H1 (cell line): ENCODE results near the gene CH25H. TPM values are rescaled to one million over a fixed set of nuclear protein-coding genes. Genes with fewer than 3 reads are reported as not detected.
"Not testable (repeated sequence)": the region's sequence is repeated elsewhere in the genome, so short reads cannot be mapped to it uniquely, and the experiment has no call there.

Experiments
- CTCF ChIA-PET: fragments of 300-600 bp; sonication (Branson Sonifier 250); formaldehyde crosslinking; loops from one replicate; lab custom pipeline; 2021; ENCODE audit not compliant: partially characterized antibody; lab: Charles Lee
- POLR2A ChIA-PET: fragments of 300-600 bp; sonication (Branson Sonifier 250); formaldehyde crosslinking; loops from one replicate; lab custom pipeline; 2021; ENCODE audit warnings: inconsistent platforms; ENCODE audit not compliant: partially characterized antibody; lab: Charles Lee
- DNase-seq, 2 experiments: peaks; one replicate each; pipeline versions ENCODE4 v3.0.0 to v3.0.0-alpha.2; 2010 to 2022; ENCODE audit warnings: low spot score in 2 of 2, low read depth in 1 of 2, mixed read lengths in 1 of 2
- FAIRE-seq: peaks from 2 replicates; lab custom pipeline; 2011; peaks lifted over from hg19 to GRCh38; lab: Jason Lieb, UNC
- H2AFZ ChIP-seq: 2 replicates; pipeline ENCODE4 v1.8.1; 2012; ENCODE audit warnings: low read length, inconsistent platforms
- H2AK5ac ChIP-seq: 2 replicates; pipeline ENCODE4 v1.6.1; 2013; ENCODE audit warnings: low read depth, low read length
- H2BK120ac ChIP-seq: replicated peaks from 2 replicates; pipeline ENCODE3; 2013; ENCODE audit warnings: low read depth, low read length, inconsistent platforms
- H2BK12ac ChIP-seq: 2 replicates; pipeline ENCODE4 v1.6.1; 2013; ENCODE audit warnings: low read depth, low read length
- H2BK15ac ChIP-seq: 2 replicates; pipeline ENCODE4 v1.6.1; 2013; ENCODE audit warnings: low read length
- H2BK20ac ChIP-seq: 2 replicates; pipeline ENCODE4 v1.6.1; 2013; ENCODE audit warnings: low read length
- H2BK5ac ChIP-seq: 2 replicates; pipeline ENCODE4 v1.6.1; 2013; ENCODE audit warnings: low read depth, low read length
- H3K14ac ChIP-seq: 2 replicates; pipeline ENCODE4 v1.6.1; 2013; ENCODE audit warnings: inconsistent platforms; ENCODE audit not compliant: insufficient read length
- H3K18ac ChIP-seq: 2 replicates; pipeline ENCODE4 v1.6.1; 2013; ENCODE audit warnings: low read length; ENCODE audit errors: extremely low read depth
- H3K23ac ChIP-seq: 2 replicates; pipeline ENCODE4 v1.6.1; 2013; ENCODE audit warnings: inconsistent platforms; ENCODE audit not compliant: insufficient read length
- H3K23me2 ChIP-seq: 2 replicates; pipeline ENCODE4 v1.6.1; 2013; ENCODE audit warnings: low read depth, low read length
- H3K27ac ChIP-seq: 2 replicates; pipeline ENCODE4 v1.6.1; 2011; ENCODE audit warnings: low read depth, low read length, inconsistent platforms
- H3K27me3 ChIP-seq, 4 experiments: replicated peaks in 1 of 4; 1 replicate in 1 of 4; 2 replicates in 3 of 4; pipeline versions ENCODE4 v1.6.1 to v1.8.1; 2011 to 2013; ENCODE audit warnings: low read length in 3 of 4, mild to moderate bottlenecking in 3 of 4, inconsistent platforms in 2 of 4, mixed read lengths in 2 of 4, moderate library complexity in 1 of 4; ENCODE audit not compliant: control insufficient read depth in 3 of 4, insufficient read depth in 3 of 4; ENCODE audit errors: extremely low read depth in 1 of 4
- H3K36me3 ChIP-seq, 4 experiments: 2 replicates each; pipeline versions ENCODE4 v1.6.1 to v1.8.1; 2011 to 2013; ENCODE audit warnings: mild to moderate bottlenecking in 4 of 4, low read length in 3 of 4, moderate library complexity in 2 of 4, control low read depth in 1 of 4, inconsistent platforms in 1 of 4; ENCODE audit not compliant: insufficient read depth in 4 of 4, control insufficient read depth in 2 of 4
- H3K4ac ChIP-seq: replicated peaks from 2 replicates; pipeline ENCODE3; 2013; ENCODE audit warnings: low read length, low read depth, mixed read lengths, inconsistent platforms; ENCODE audit not compliant: insufficient read length
- H3K4me1 ChIP-seq, 4 experiments: replicated peaks in 1 of 4; 1 replicate in 1 of 4; 2 replicates in 3 of 4; pipeline versions ENCODE4 v1.6.1 to v1.8.1; 2011 to 2013; ENCODE audit warnings: low read length in 3 of 4, inconsistent platforms in 2 of 4, mixed read lengths in 1 of 4; ENCODE audit not compliant: insufficient read depth in 4 of 4, control insufficient read depth in 3 of 4
- H3K4me2 ChIP-seq, 2 experiments: 2 replicates each; pipeline versions ENCODE4 v1.6.1 to v1.8.1; 2011 to 2013; ENCODE audit warnings: low read depth in 2 of 2, low read length in 2 of 2, control low read depth in 1 of 2, inconsistent platforms in 1 of 2, mild to moderate bottlenecking in 1 of 2; ENCODE audit not compliant: insufficient read depth in 1 of 2
- H3K4me3 ChIP-seq, 4 experiments: fragments of 200-600, 300-600 bp in 1 of 4; sonication (generic), shearing (Covaris generic), sonication (Bioruptor Twin) in 1 of 4; 2 replicates each; pipeline versions ENCODE4 v1.5.1 to v1.8.1; 2011 to 2016; ENCODE audit warnings: low read length in 4 of 4, low read depth in 3 of 4, control low read depth in 2 of 4, inconsistent platforms in 2 of 4, mild to moderate bottlenecking in 2 of 4, mixed read lengths in 1 of 4, moderate library complexity in 1 of 4; ENCODE audit not compliant: insufficient read depth in 2 of 4; ENCODE audit errors: extremely low read depth in 1 of 4
- H3K56ac ChIP-seq: replicated peaks from 2 replicates; pipeline ENCODE3; 2013; ENCODE audit warnings: low read depth, mild to moderate bottlenecking, mixed read lengths, low read length, inconsistent platforms; ENCODE audit not compliant: insufficient read length
- H3K79me1 ChIP-seq: 2 replicates; pipeline ENCODE4 v1.6.1; 2013; ENCODE audit warnings: low read depth, low read length, control low read depth
- H3K79me2 ChIP-seq, 2 experiments: 2 replicates each; pipeline versions ENCODE4 v1.6.1 to v1.8.1; 2012 to 2013; ENCODE audit warnings: low read length in 2 of 2, mild to moderate bottlenecking in 2 of 2, inconsistent platforms in 1 of 2; ENCODE audit not compliant: insufficient read depth in 2 of 2, control insufficient read depth in 1 of 2
- H3K9ac ChIP-seq, 4 experiments: replicated peaks in 1 of 4; 1 replicate in 1 of 4; 2 replicates in 3 of 4; pipeline versions ENCODE4 v1.6.1 to v1.8.1; 2011 to 2013; ENCODE audit warnings: low read depth in 3 of 4, low read length in 3 of 4, control low read depth in 2 of 4, mild to moderate bottlenecking in 2 of 4, moderate library complexity in 2 of 4, inconsistent platforms in 1 of 4; ENCODE audit errors: extremely low read depth in 1 of 4
- H3K9me3 ChIP-seq, 2 experiments: 2 replicates each; pipeline versions ENCODE4 v1.6.1 to v1.8.1; 2012 to 2013; ENCODE audit warnings: mild to moderate bottlenecking in 2 of 2, moderate library complexity in 2 of 2, control low read depth in 1 of 2, inconsistent platforms in 1 of 2, low read depth in 1 of 2, low read length in 1 of 2, mixed read lengths in 1 of 2; ENCODE audit not compliant: insufficient read depth in 2 of 2
- H4K20me1 ChIP-seq, 2 experiments: replicated peaks in 1 of 2; 2 replicates each; pipeline versions ENCODE3 to v1.8.1; 2011 to 2013; ENCODE audit warnings: inconsistent platforms in 2 of 2, low read length in 2 of 2, mild to moderate bottlenecking in 1 of 2; ENCODE audit not compliant: insufficient read depth in 2 of 2, control insufficient read depth in 1 of 2
- H4K5ac ChIP-seq: 2 replicates; pipeline ENCODE4 v1.6.1; 2013; ENCODE audit warnings: low read length, low read depth, mixed read lengths, inconsistent platforms; ENCODE audit not compliant: insufficient read length
- H4K8ac ChIP-seq: 2 replicates; pipeline ENCODE4 v1.8.0; 2013; ENCODE audit warnings: mild to moderate bottlenecking, moderate library complexity, low read length, inconsistent platforms; ENCODE audit not compliant: insufficient read depth; ENCODE audit errors: extremely low read depth
- H4K91ac ChIP-seq: replicated peaks from 2 replicates; pipeline ENCODE3; 2013; ENCODE audit warnings: low read length, mixed read lengths, inconsistent platforms; ENCODE audit not compliant: insufficient read length
- CBX5 ChIP-seq: fragments of 300-800, 300-1000 bp; sonication (generic); IDR thresholded peaks from 2 replicates; pipeline ENCODE4 v1.7.1; 2016; ENCODE audit warnings: antibody characterized with exemption, low read length, low read depth
- JUND ChIP-seq: IDR thresholded peaks from 2 replicates; pipeline ENCODE4 v1.6.1; 2011; ENCODE audit warnings: mild to moderate bottlenecking, improper control_type of control experiment, low read length
- RNF2 ChIP-seq: fragments of 200-900, 300-1000 bp; sonication (generic); IDR thresholded peaks from 2 replicates; pipeline ENCODE4 v1.7.1; 2016; ENCODE audit warnings: borderline replicate concordance, low read depth, mild to moderate bottlenecking, antibody characterized with exemption, low read length; ENCODE audit not compliant: poor library complexity, severe bottlenecking; ENCODE audit errors: missing control alignments
- YY1 ChIP-seq: IDR thresholded peaks from 2 replicates; pipeline ENCODE4 v1.6.1; 2011; ENCODE audit warnings: low read depth, mild to moderate bottlenecking, low read length
- WGBS, 2 experiments: shearing (Covaris generic) in 1 of 2; methylation state at CpG; one replicate each; pipeline versions ENCODE4 v1.1.6 to v1.1.7; 2013 to 2015; ENCODE audit warnings: low lambda C conversion rate in 2 of 2, mixed read lengths in 2 of 2, inconsistent platforms in 1 of 2, low coverage in 1 of 2, missing lambda C conversion rate in 1 of 2; ENCODE audit not compliant: insufficient replicate concordance in 2 of 2, insufficient coverage in 1 of 2, insufficient read length in 1 of 2; ENCODE audit errors: extremely low coverage in 1 of 2, missing lambda C conversion rate in 1 of 2; 5-methylcytosine and 5-hydroxymethylcytosine counted together
- polyA plus RNA-seq, 7 experiments: library from polyadenylated mRNA; depleted of rRNA in 3 of 7; stranded (reverse) in 5 of 7; unstranded in 2 of 7; fragments of >200 nt in 5 of 7; fragments of 200-250 nt in 2 of 7; gene quantifications; 1 replicate in 5 of 7; 2 replicates in 1 of 7; 4 replicates in 1 of 7; pipeline versions ENCODE4 v1.2.1 to v1.2.3, GENCODE V29; 2011 to 2013; ENCODE audit warnings: missing spikeins in 2 of 7, mixed read lengths in 2 of 7
- total RNA-seq: library from RNA; stranded (reverse); fragmentation: NEBNext Ultra II Directional; extraction: Animal tissue kit (Norgen Biotek cat#: 25700); gene quantifications from 2 replicates; pipeline ENCODE4 v1.2.1, GENCODE V29; 2021
- TF ChIP-seq, protein P1 (sequence below), 3 experiments: IDR thresholded peaks; 1 replicate in 2 of 3; 2 replicates in 1 of 3; pipeline versions ENCODE4 v1.5.1 to v1.6.1; 2011; ENCODE audit warnings: low read length in 3 of 3, mild to moderate bottlenecking in 3 of 3, inconsistent platforms in 2 of 3, low read depth in 1 of 3, moderate library complexity in 1 of 3; ENCODE audit not compliant: insufficient read depth in 1 of 3; ENCODE audit errors: control extremely low read depth in 1 of 3
- TF ChIP-seq, protein P2 (sequence below): IDR thresholded peaks from 2 replicates; pipeline ENCODE4 v1.6.1; 2011; ENCODE audit warnings: low read depth, mild to moderate bottlenecking, low read length; ENCODE audit not compliant: insufficient read depth

The CH25H gene
- total and polyA plus RNA-seq, 2 of the 8 experiments (the other 6 are each of a cell fraction or from before 2014, with no cell fraction given) = 0.56 to 1.3 TPM

DNA sequence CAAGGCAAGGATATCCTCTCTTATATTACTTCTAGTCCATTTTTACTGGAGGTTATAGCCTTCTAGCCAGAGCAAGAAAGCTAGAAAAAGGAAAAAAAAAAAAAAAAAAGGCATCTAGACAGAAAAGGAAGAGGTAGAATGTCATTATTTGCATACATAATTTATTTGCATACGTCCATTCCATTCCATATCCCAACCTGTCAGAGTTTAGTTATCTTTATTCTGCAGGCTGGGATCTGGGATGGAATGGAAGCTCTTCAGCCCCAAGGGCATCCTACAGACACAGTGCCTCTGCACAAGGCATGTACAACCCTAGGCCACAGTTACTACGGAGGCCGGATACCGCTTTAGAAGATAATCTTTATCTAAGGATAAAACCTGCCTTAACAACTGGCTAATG, 9.6 kb downstream of the CH25H start (continued):
- TF ChIP-seq, protein P1, sequence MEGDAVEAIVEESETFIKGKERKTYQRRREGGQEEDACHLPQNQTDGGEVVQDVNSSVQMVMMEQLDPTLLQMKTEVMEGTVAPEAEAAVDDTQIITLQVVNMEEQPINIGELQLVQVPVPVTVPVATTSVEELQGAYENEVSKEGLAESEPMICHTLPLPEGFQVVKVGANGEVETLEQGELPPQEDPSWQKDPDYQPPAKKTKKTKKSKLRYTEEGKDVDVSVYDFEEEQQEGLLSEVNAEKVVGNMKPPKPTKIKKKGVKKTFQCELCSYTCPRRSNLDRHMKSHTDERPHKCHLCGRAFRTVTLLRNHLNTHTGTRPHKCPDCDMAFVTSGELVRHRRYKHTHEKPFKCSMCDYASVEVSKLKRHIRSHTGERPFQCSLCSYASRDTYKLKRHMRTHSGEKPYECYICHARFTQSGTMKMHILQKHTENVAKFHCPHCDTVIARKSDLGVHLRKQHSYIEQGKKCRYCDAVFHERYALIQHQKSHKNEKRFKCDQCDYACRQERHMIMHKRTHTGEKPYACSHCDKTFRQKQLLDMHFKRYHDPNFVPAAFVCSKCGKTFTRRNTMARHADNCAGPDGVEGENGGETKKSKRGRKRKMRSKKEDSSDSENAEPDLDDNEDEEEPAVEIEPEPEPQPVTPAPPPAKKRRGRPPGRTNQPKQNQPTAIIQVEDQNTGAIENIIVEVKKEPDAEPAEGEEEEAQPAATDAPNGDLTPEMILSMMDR (IDR thresholded peaks at IDR 0.05; ENCODE audit: control extremely low read depth in 1 of 3, insufficient read depth in 1 of 3, low read depth in 1 of 3, low read length in 3 of 3) = no peak
- TF ChIP-seq CBX5 = no peak
- TF ChIP-seq RNF2 = no peak
- TF ChIP-seq, protein P2, sequence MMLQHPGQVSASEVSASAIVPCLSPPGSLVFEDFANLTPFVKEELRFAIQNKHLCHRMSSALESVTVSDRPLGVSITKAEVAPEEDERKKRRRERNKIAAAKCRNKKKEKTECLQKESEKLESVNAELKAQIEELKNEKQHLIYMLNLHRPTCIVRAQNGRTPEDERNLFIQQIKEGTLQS = no peak
- no peak for TF ChIP-seq JUND
- no peak for TF ChIP-seq YY1

DNA sequence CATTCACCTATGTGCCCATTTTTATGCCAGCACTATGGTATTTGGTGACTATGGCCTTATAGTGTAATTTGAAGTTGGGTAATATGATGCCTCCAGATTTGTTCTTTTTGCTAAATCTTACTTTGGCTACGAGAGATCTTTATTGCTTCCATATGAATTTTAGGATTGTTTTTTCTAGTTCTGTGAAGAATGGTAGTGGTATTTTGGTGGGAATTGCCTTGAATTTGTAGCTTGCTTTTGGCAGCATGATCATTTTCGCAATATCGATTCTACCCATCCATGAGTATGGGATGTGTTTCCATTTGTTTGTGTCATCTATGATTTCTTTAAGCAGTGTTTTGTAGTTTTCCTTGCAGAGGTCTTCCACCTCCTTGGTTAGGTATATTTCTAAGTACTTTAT, 15.8 kb downstream of the CH25H start:
- H3K14ac ChIP-seq, H2BK5ac ChIP-seq, H3K4me2 ChIP-seq, H2BK12ac ChIP-seq, H4K5ac ChIP-seq, H2BK20ac ChIP-seq, H4K8ac ChIP-seq, H2BK15ac ChIP-seq, H3K9ac ChIP-seq, H3K56ac ChIP-seq, H4K91ac ChIP-seq, DNase-seq, H3K4me1 ChIP-seq, H3K4me3 ChIP-seq, H3K79me1 ChIP-seq, H3K27me3 ChIP-seq, H3K18ac ChIP-seq, H3K9me3 ChIP-seq, H3K4ac ChIP-seq, H3K79me2 ChIP-seq, H3K23me2 ChIP-seq, POLR2A ChIA-PET, H3K27ac ChIP-seq, H2AK5ac ChIP-seq, H2BK120ac ChIP-seq, H2AFZ ChIP-seq, FAIRE-seq, H3K36me3 ChIP-seq, H3K23ac ChIP-seq, H4K20me1 ChIP-seq: not testable (repeated sequence)
- CTCF ChIA-PET = interaction anchor here (0.9 to 1.6 kb wide), 3 partner anchors 23 to 162 kb away, joined by 3 to 4 read pairs (median 3); no protein-coding TSS in a partner anchor
- WGBS, 2 experiments = 97% methylated on average over 3 of the region's 3 CpGs; no CpG with 5 or more reads in 1 of the 2 experiments
